ENCODE data around the gene SCUBE3. TPM values are rescaled to one million over a fixed set of nuclear protein-coding genes. Genes with fewer than 3 reads are reported as not detected.
A peak's percentile ranks its signal among the peaks of the same experiment; 100 is the strongest.

The SCUBE3 gene
- total and polyA plus RNA-seq, 2 of the 4 experiments (the other 2 are of a cell fraction), result 19.9 to 45.5 TPM

DNA sequence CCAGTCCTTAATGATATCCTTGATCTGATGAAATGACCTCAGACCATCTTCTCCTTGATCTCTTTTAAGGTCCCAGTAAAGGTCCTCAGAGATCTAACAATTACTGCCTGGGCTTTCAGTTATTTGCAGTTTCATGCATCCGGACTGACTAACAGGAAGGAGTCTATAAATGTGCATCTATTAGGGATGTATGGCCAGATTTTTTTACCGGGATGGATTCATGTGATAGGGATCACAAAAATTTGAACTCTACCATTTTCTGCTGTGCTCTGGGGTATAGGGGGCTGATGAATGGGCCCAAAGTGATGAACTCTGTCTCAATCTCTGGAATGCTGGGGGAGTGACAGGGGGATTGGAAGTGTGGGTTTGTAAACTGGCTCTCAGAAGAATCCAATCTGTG, 36.2 kb upstream of the SCUBE3 start:
- ATAC-seq (ENCODE audit: low read depth) (no peak; the same call in 1 of the 2 replicates), DNase-seq (peak; percentile 44)
- peak overlapping the region; percentile 74 for H3K23ac ChIP-seq (ENCODE audit: low read depth, low read length)
- no TSS peak for BruUV-seq (replicated peaks)
- H3K56ac ChIP-seq (ENCODE audit: extremely low read depth, insufficient read depth, low read length), result no peak overlapping the region
- no peak overlapping the region for H3K27ac ChIP-seq (ENCODE audit: insufficient read depth, low read length)
- no peaks in the 10 kb centered on the region for H4K20me1 ChIP-seq (ENCODE audit: insufficient read depth, low read length)
- peak overlapping the region; percentile 93; the same call in 2 of the 3 replicates for H2BK15ac ChIP-seq (ENCODE audit: low read depth, low read length)
- H4K5ac ChIP-seq (ENCODE audit: low read depth, low read length), result peak overlapping the region; percentile 76; the same call in 1 of the 2 replicates
- no CpG with 5 or more reads among the region's 2 CpGs for WGBS, 2 experiments (ENCODE audit: extremely low coverage in 2 of 2, insufficient read length in 1 of 2)
- H2BK120ac ChIP-seq (ENCODE audit: low read depth, low read length), result peak overlapping the region; percentile 88
- H3K4me2 ChIP-seq (ENCODE audit: low read depth, low read length), result no peak overlapping the region
- peak overlapping the region; percentile 65; the same call in 1 of the 2 replicates for H3K18ac ChIP-seq (ENCODE audit: low read depth, low read length)
- H3K4me3 ChIP-seq (ENCODE audit: insufficient read depth, low read depth, low read length), result no peak overlapping the region
- dilution Hi-C loops (cut with HindIII; ENCODE audit: low sequenced_read_pairs, unreplicated experiment), result no loop called here
- in situ Hi-C loops (cut with MboI; ENCODE audit: low sequenced_read_pairs), result no loop called here
- H3K9me1 ChIP-seq (ENCODE audit: insufficient read depth, low read length), result peaks cover 29% of the 10 kb centered on the region
- peak overlapping the region; percentile 72; the same call in 1 of the 2 replicates for H4K91ac ChIP-seq (ENCODE audit: insufficient read depth, low read depth, low read length)
- H2AK9ac ChIP-seq (replicated peaks; ENCODE audit: low read depth, low read length, poor library complexity), result peak overlapping the region; percentile 39
- H3K79me1 ChIP-seq (ENCODE audit: low read depth in 1 of 2, low read length in 2 of 2), result 0 out of 4 replicates have a peak, but pooled peaks cover 0 to 2% of the 10 kb centered on the region in 2 experiments
- intact Hi-C loops (cut with micrococcal nuclease), result no loop called here
- H2BK20ac ChIP-seq (ENCODE audit: low read depth, low read length), result peak overlapping the region; percentile 83; the same call in 1 of the 2 replicates
- no peak overlapping the region for H3K9ac ChIP-seq (ENCODE audit: low read depth, low read length)
- H3K4ac ChIP-seq (ENCODE audit: low read depth, low read length), result peak overlapping the region; percentile 92
- no peak for TF ChIP-seq CHD1 (IDR thresholded peaks at IDR 0.05; ENCODE audit: low read depth, low read length)
- TF ChIP-seq MAZ (IDR thresholded peaks at IDR 0.05; ENCODE audit: borderline replicate concordance, low read depth, low read length), result no peak
- TF ChIP-seq CTCF (conservative IDR thresholded peaks at IDR 0.05; ENCODE audit: low read depth, low read length), result no peak
- TF ChIP-seq FOS (IDR thresholded peaks at IDR 0.05; ENCODE audit: low read depth, low read length), result no peak
- TF ChIP-seq MAFK (IDR thresholded peaks at IDR 0.05; ENCODE audit: low read depth, low read length), result no peak
- TF ChIP-seq, protein P1, sequence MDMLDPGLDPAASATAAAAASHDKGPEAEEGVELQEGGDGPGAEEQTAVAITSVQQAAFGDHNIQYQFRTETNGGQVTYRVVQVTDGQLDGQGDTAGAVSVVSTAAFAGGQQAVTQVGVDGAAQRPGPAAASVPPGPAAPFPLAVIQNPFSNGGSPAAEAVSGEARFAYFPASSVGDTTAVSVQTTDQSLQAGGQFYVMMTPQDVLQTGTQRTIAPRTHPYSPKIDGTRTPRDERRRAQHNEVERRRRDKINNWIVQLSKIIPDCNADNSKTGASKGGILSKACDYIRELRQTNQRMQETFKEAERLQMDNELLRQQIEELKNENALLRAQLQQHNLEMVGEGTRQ (IDR thresholded peaks at IDR 0.05; ENCODE audit: low read depth, low read length), result no peak
- no peak for TF ChIP-seq NFE2L2 (IDR thresholded peaks at IDR 0.05; ENCODE audit: low read depth, low read length)
- no peak for TF ChIP-seq SMC3 (IDR thresholded peaks at IDR 0.05; ENCODE audit: low read depth, low read length)
- TF ChIP-seq CEBPB (IDR thresholded peaks at IDR 0.05; ENCODE audit: low read depth, low read length), result no peak
- TF ChIP-seq POLR2A (IDR thresholded peaks at IDR 0.05; ENCODE audit: low read depth, low read length), result no peak
- TF ChIP-seq RFX5 (IDR thresholded peaks at IDR 0.05; ENCODE audit: low read depth, low read length), result no peak
- TF ChIP-seq ELK1 (IDR thresholded peaks at IDR 0.05; ENCODE audit: borderline replicate concordance, low read depth, low read length), result no peak
- no peak for TF ChIP-seq MXI1 (IDR thresholded peaks at IDR 0.05; ENCODE audit: borderline replicate concordance, low read depth, low read length)
- no peak for TF ChIP-seq RAD21 (IDR thresholded peaks at IDR 0.05; ENCODE audit: low read length)
- no peak for TF ChIP-seq RCOR1 (IDR thresholded peaks at IDR 0.05; ENCODE audit: insufficient replicate concordance, low read length)
- no peak for TF ChIP-seq BHLHE40 (IDR thresholded peaks at IDR 0.05; ENCODE audit: low read depth, low read length)
- no peaks in the 10 kb centered on the region for H3K36me3 ChIP-seq (ENCODE audit: control insufficient read depth, insufficient read depth, low read length)
- H3K27me3 ChIP-seq (ENCODE audit: control insufficient read depth, insufficient read depth, low read length), result no peaks in the 10 kb centered on the region
- no peaks in the 10 kb centered on the region for H3K9me3 ChIP-seq (ENCODE audit: control insufficient read depth, insufficient read depth, low read length)
- ChIA-PET CTCF (no interaction called here), POLR2A (ENCODE audit: unreplicated experiment) (no interaction called here)
- H2AFZ ChIP-seq (replicated peaks; ENCODE audit: low read length, poor library complexity), result peak overlapping the region; percentile 79
- H2AK5ac ChIP-seq (ENCODE audit: low read depth, low read length), result no peak overlapping the region
- peak overlapping the region; percentile 58 to 85; a peak in 3 of 4 replicates for H4K8ac ChIP-seq (ENCODE audit: low read depth in 2 of 2, low read length in 2 of 2)
- H3K14ac ChIP-seq (replicated peaks; ENCODE audit: low read depth, low read length), result peak overlapping the region; percentile 46
- peak overlapping the region; percentile 69 for H2BK5ac ChIP-seq (ENCODE audit: low read depth, low read length, poor library complexity, severe bottlenecking)
- peaks cover 34% of the 10 kb centered on the region for H3K4me1 ChIP-seq (ENCODE audit: control insufficient read depth, insufficient read depth, low read length)

All from IMR-90 (cell line).